ENCODE measurements around the gene PLEKHA7. TPM values are rescaled to one million over a fixed set of nuclear protein-coding genes. Genes with fewer than 3 reads are reported as not detected.

The PLEKHA7 gene
- polyA plus RNA-seq, 1 donor, result 59.0 TPM

GRCh38 chr11:16816358-16817270 lies 197.6 kb downstream of the PLEKHA7 start:
- H3K4me3 ChIP-seq (ENCODE audit: low read length), result no peak overlapping the region
- H3K4me1 ChIP-seq (ENCODE audit: control insufficient read depth, insufficient read depth, low read length), result peaks cover 6% of the 10 kb centered on the region
- WGBS (ENCODE audit: insufficient coverage, low lambda C conversion rate), result 93% methylated on average over 3 of the region's 32 CpGs
- DNase-seq, result no peak
- H3K27me3 ChIP-seq (ENCODE audit: control insufficient read depth, insufficient read depth, low read length), result no peaks in the 10 kb centered on the region
- H3K36me3 ChIP-seq (ENCODE audit: control insufficient read depth, insufficient read depth, low read length), result peaks cover 55% of the 10 kb centered on the region
- H3K27ac ChIP-seq (ENCODE audit: low read length), result no peak overlapping the region
- H3K9me3 ChIP-seq (ENCODE audit: control insufficient read depth, low read depth, low read length), result no peaks in the 10 kb centered on the region

GRCh38 chr11:16815047-16815767 lies 199.0 kb downstream of the PLEKHA7 start:
- H3K27ac ChIP-seq (ENCODE audit: low read length), result no peak overlapping the region
- no peak overlapping the region for H3K4me3 ChIP-seq (ENCODE audit: low read length)
- H3K27me3 ChIP-seq (ENCODE audit: control insufficient read depth, insufficient read depth, low read length), result no peaks in the 10 kb centered on the region
- H3K4me1 ChIP-seq (ENCODE audit: control insufficient read depth, insufficient read depth, low read length), result no peaks in the 10 kb centered on the region
- DNase-seq, result no peak
- no CpG with 5 or more reads among the region's 23 CpGs for WGBS (ENCODE audit: insufficient coverage, low lambda C conversion rate)
- no peaks in the 10 kb centered on the region for H3K9me3 ChIP-seq (ENCODE audit: control insufficient read depth, low read depth, low read length)
- H3K36me3 ChIP-seq (ENCODE audit: control insufficient read depth, insufficient read depth, low read length), result peaks cover 69% of the 10 kb centered on the region

GRCh38 chr11:16814410-16815046 lies 199.7 kb downstream of the PLEKHA7 start:
- Histone ChIP-seq H3K9me3 (ENCODE audit: control insufficient read depth, low read depth, low read length) (no peaks in the 10 kb centered on the region), H3K4me3 (ENCODE audit: low read length) (no peak overlapping the region), H3K4me1 (ENCODE audit: control insufficient read depth, insufficient read depth, low read length) (no peaks in the 10 kb centered on the region), H3K27ac (ENCODE audit: low read length) (no peak overlapping the region), H3K27me3 (ENCODE audit: control insufficient read depth, insufficient read depth, low read length) (no peaks in the 10 kb centered on the region), H3K36me3 (ENCODE audit: control insufficient read depth, insufficient read depth, low read length) (peaks cover 76% of the 10 kb centered on the region)
- WGBS (ENCODE audit: insufficient coverage, low lambda C conversion rate), result 100% methylated on average over 1 of the region's 7 CpGs
- no peak for DNase-seq

GRCh38 chr11:16813126-16813525 lies 201.1 kb downstream of the PLEKHA7 start:
- peaks cover 80% of the 10 kb centered on the region for H3K36me3 ChIP-seq (ENCODE audit: control insufficient read depth, insufficient read depth, low read length)
- no peaks in the 10 kb centered on the region for H3K9me3 ChIP-seq (ENCODE audit: control insufficient read depth, low read depth, low read length)
- no peak overlapping the region for H3K27ac ChIP-seq (ENCODE audit: low read length)
- H3K4me1 ChIP-seq (ENCODE audit: control insufficient read depth, insufficient read depth, low read length), result no peaks in the 10 kb centered on the region
- H3K27me3 ChIP-seq (ENCODE audit: control insufficient read depth, insufficient read depth, low read length), result no peaks in the 10 kb centered on the region
- WGBS (ENCODE audit: insufficient coverage, low lambda C conversion rate), result no CpG with 5 or more reads among the region's 5 CpGs
- H3K4me3 ChIP-seq (ENCODE audit: low read length), result no peak overlapping the region
- DNase-seq, result no peak

GRCh38 chr11:16812274-16812673 lies 201.9 kb downstream of the PLEKHA7 start:
- H3K27ac ChIP-seq (ENCODE audit: low read length), result peak overlapping the region; percentile 20
- no peaks in the 10 kb centered on the region for H3K4me1 ChIP-seq (ENCODE audit: control insufficient read depth, insufficient read depth, low read length)

GRCh38 chr11:16811136-16812020 lies 202.8 kb downstream of the PLEKHA7 start:
- H3K4me3 ChIP-seq (ENCODE audit: low read length), result no peak overlapping the region
- no peaks in the 10 kb centered on the region for H3K9me3 ChIP-seq (ENCODE audit: control insufficient read depth, low read depth, low read length)
- H3K27me3 ChIP-seq (ENCODE audit: control insufficient read depth, insufficient read depth, low read length), result no peaks in the 10 kb centered on the region
- WGBS (ENCODE audit: insufficient coverage, low lambda C conversion rate), result no CpG with 5 or more reads among the region's 3 CpGs
- H3K36me3 ChIP-seq (ENCODE audit: control insufficient read depth, insufficient read depth, low read length), result peaks cover 75% of the 10 kb centered on the region
- DNase-seq, result no peak
- H3K27ac ChIP-seq (ENCODE audit: low read length), result no peak overlapping the region
- H3K4me1 ChIP-seq (ENCODE audit: control insufficient read depth, insufficient read depth, low read length), result no peaks in the 10 kb centered on the region

More at GRCh38 chr11:16812274-16812673, 201.9 kb downstream of the PLEKHA7 start:
- no CpG with 5 or more reads among the region's 5 CpGs for WGBS (ENCODE audit: insufficient coverage, low lambda C conversion rate)
- Histone ChIP-seq H3K9me3 (ENCODE audit: control insufficient read depth, low read depth, low read length) (no peaks in the 10 kb centered on the region), H3K27me3 (ENCODE audit: control insufficient read depth, insufficient read depth, low read length) (no peaks in the 10 kb centered on the region), H3K36me3 (ENCODE audit: control insufficient read depth, insufficient read depth, low read length) (peaks cover 76% of the 10 kb centered on the region), H3K4me3 (ENCODE audit: low read length) (no peak overlapping the region)
- peak in 1 of 2 donors; percentile 28 for DNase-seq

GRCh38 chr11:16809886-16810668 lies 204.1 kb downstream of the PLEKHA7 start:
- no peak for DNase-seq
- Histone ChIP-seq H3K9me3 (ENCODE audit: control insufficient read depth, low read depth, low read length) (no peaks in the 10 kb centered on the region), H3K4me3 (ENCODE audit: low read length) (no peak overlapping the region), H3K4me1 (ENCODE audit: control insufficient read depth, insufficient read depth, low read length) (no peaks in the 10 kb centered on the region), H3K27me3 (ENCODE audit: control insufficient read depth, insufficient read depth, low read length) (no peaks in the 10 kb centered on the region), H3K27ac (ENCODE audit: low read length) (no peak overlapping the region), H3K36me3 (ENCODE audit: control insufficient read depth, insufficient read depth, low read length) (peaks cover 69% of the 10 kb centered on the region)
- 60% methylated on average over 1 of the region's 11 CpGs for WGBS (ENCODE audit: insufficient coverage, low lambda C conversion rate)

GRCh38 chr11:16807306-16807705 lies 206.9 kb downstream of the PLEKHA7 start:
- H3K36me3 ChIP-seq (ENCODE audit: control insufficient read depth, insufficient read depth, low read length), result peaks cover 57% of the 10 kb centered on the region
- DNase-seq, result no peak
- no peaks in the 10 kb centered on the region for H3K9me3 ChIP-seq (ENCODE audit: control insufficient read depth, low read depth, low read length)
- no peaks in the 10 kb centered on the region for H3K27me3 ChIP-seq (ENCODE audit: control insufficient read depth, insufficient read depth, low read length)
- no peak overlapping the region for H3K27ac ChIP-seq (ENCODE audit: low read length)
- WGBS (ENCODE audit: insufficient coverage, low lambda C conversion rate), result no CpG with 5 or more reads among the region's 3 CpGs
- H3K4me3 ChIP-seq (ENCODE audit: low read length), result no peak overlapping the region
- H3K4me1 ChIP-seq (ENCODE audit: control insufficient read depth, insufficient read depth, low read length), result peaks cover 4% of the 10 kb centered on the region

- Histone ChIP-seq H3K4me1 (ENCODE audit: control insufficient read depth, insufficient read depth, low read length) (peaks cover 4% of the 10 kb centered on the region), H3K9me3 (ENCODE audit: control insufficient read depth, low read depth, low read length) (no peaks in the 10 kb centered on the region), H3K36me3 (ENCODE audit: control insufficient read depth, insufficient read depth, low read length) (peaks cover 61% of the 10 kb centered on the region), H3K27ac (ENCODE audit: low read length) (no peak overlapping the region), H3K27me3 (ENCODE audit: control insufficient read depth, insufficient read depth, low read length) (no peaks in the 10 kb centered on the region), H3K4me3 (ENCODE audit: low read length) (no peak overlapping the region)
- no CpG with 5 or more reads among the region's 11 CpGs for WGBS (ENCODE audit: insufficient coverage, low lambda C conversion rate)
- no peak for DNase-seq
Observed at GRCh38 chr11:16806791-16807190, 207.4 kb downstream of the PLEKHA7 start.

All from large intestine (tissue), 3 donors.